ENCODE results near the gene GPBAR1. TPM values are rescaled to one million over a fixed set of nuclear protein-coding genes. Genes with fewer than 3 reads are reported as not detected.

GPBAR1 gene
- polyA plus RNA-seq, 1 of the 3 experiments (the other 2 are of a cell fraction) = 0.13 TPM

- Histone ChIP-seq H3K79me2 (ENCODE audit: insufficient read depth) (no peaks in the 10 kb centered on the region), H3K27ac (ENCODE audit: low read depth in 2 of 2, low read length in 1 of 2) (no peak overlapping the region), H3K4me3 (ENCODE audit: low read depth in 2 of 2, low read length in 1 of 2) (no peak overlapping the region), H2AFZ (ENCODE audit: low read depth) (no peak overlapping the region), H3K9me3 (no peaks in the 10 kb centered on the region), H3K9ac (no peak overlapping the region), H3F3A (replicated peaks; ENCODE audit: insufficient read depth) (no peaks in the 10 kb centered on the region), H3K9me2 (no peaks in the 10 kb centered on the region), H3K4me2 (no peak overlapping the region), H3K4me1 (ENCODE audit: control insufficient read depth in 1 of 2, insufficient read depth in 2 of 2, low read depth in 1 of 2, low read length in 1 of 2) (no peaks in the 10 kb centered on the region), H3K36me3 (replicated peaks in 1 of 2; ENCODE audit: control insufficient read depth in 1 of 2, insufficient read depth in 2 of 2, low read length in 1 of 2) (no peaks in the 10 kb centered on the region), H3K27me3 (ENCODE audit: insufficient read depth) (no peaks in the 10 kb centered on the region), H4K20me1 (ENCODE audit: insufficient read depth) (no peaks in the 10 kb centered on the region)
- ChIA-PET CTCF (interaction anchor here (1.4 to 1.6 kb wide), 2 partner anchors 50 to 90 kb away, joined by 4 to 5 read pairs; partner anchors contain the start of gene CATIP), POLR2A (no interaction called here)
- DNase-seq = no peak
- TF ChIP-seq MEF2A (IDR thresholded peaks at IDR 0.05; ENCODE audit: borderline replicate concordance, low read depth) = no peak
- 80% methylated on average over 9 of the region's 9 CpGs for WGBS (ENCODE audit: low lambda C conversion rate)
Observed at GRCh38 chr2:218306184-218306920, 45.5 kb downstream of the GPBAR1 start.

- no peak overlapping the region for H3K27ac ChIP-seq (ENCODE audit: low read depth in 2 of 2, low read length in 1 of 2)
- no peak for DNase-seq
- H3K79me2 ChIP-seq (ENCODE audit: insufficient read depth) = no peaks in the 10 kb centered on the region
- no peak overlapping the region for H3K4me2 ChIP-seq
- H4K20me1 ChIP-seq (ENCODE audit: insufficient read depth) = no peaks in the 10 kb centered on the region
- H3F3A ChIP-seq (replicated peaks; ENCODE audit: insufficient read depth) = no peaks in the 10 kb centered on the region
- H2AFZ ChIP-seq (ENCODE audit: low read depth) = no peak overlapping the region
- no peaks in the 10 kb centered on the region for H3K36me3 ChIP-seq (replicated peaks in 1 of 2; ENCODE audit: control insufficient read depth in 1 of 2, insufficient read depth in 2 of 2, low read length in 1 of 2)
- no peaks in the 10 kb centered on the region for H3K9me2 ChIP-seq
- no peaks in the 10 kb centered on the region for H3K27me3 ChIP-seq (ENCODE audit: insufficient read depth)
- no peak overlapping the region for H3K9ac ChIP-seq
- no peak overlapping the region for H3K4me3 ChIP-seq (ENCODE audit: low read depth in 2 of 2, low read length in 1 of 2)
- H3K4me1 ChIP-seq (ENCODE audit: control insufficient read depth in 1 of 2, insufficient read depth in 2 of 2, low read depth in 1 of 2, low read length in 1 of 2) = no peaks in the 10 kb centered on the region
- ChIA-PET CTCF (interaction anchor here (1.1 to 1.6 kb wide), 3 partner anchors 9 to 89 kb away, joined by 3 to 5 read pairs (median 4); partner anchors contain the start of gene CATIP), POLR2A (no interaction called here)
- 79% methylated on average over 6 of the region's 6 CpGs for WGBS (ENCODE audit: low lambda C conversion rate)
- H3K9me3 ChIP-seq = no peaks in the 10 kb centered on the region
- TF ChIP-seq EZH2phosphoT487 (IDR thresholded peaks at IDR 0.05; ENCODE audit: borderline replicate concordance, low read depth) (no peak), CTCF (IDR thresholded peaks at IDR 0.05) (no peak), FOXM1 (IDR thresholded peaks at IDR 0.05; ENCODE audit: low read depth) (no peak), RXRA (IDR thresholded peaks at IDR 0.05; ENCODE audit: borderline replicate concordance, low read depth) (no peak), SIN3A (IDR thresholded peaks at IDR 0.05; ENCODE audit: borderline replicate concordance, low read depth, low read length) (no peak), ELF1 (IDR thresholded peaks at IDR 0.05) (no peak), TEAD4 (IDR thresholded peaks at IDR 0.05; ENCODE audit: borderline replicate concordance, insufficient read depth) (no peak), POLR2AphosphoS5 (IDR thresholded peaks at IDR 0.05; ENCODE audit: low read depth, low read length) (no peak), FOXJ3 (CRISPR knock-in tag; IDR thresholded peaks at IDR 0.05) (no peak), IRF3 (IDR thresholded peaks at IDR 0.05; ENCODE audit: low read depth, low read length) (no peak), YY1 (IDR thresholded peaks at IDR 0.05; ENCODE audit: low read depth) (no peak), USF2 (IDR thresholded peaks at IDR 0.05; ENCODE audit: borderline replicate concordance, low read depth, low read length) (no peak), RCOR1 (IDR thresholded peaks at IDR 0.05; ENCODE audit: low read length) (no peak), REST (IDR thresholded peaks at IDR 0.05; ENCODE audit: low read depth, low read length) (no peak)
Observed at GRCh38 chr2:218307415-218308090, 46.7 kb downstream of the GPBAR1 start.

All from SK-N-SH (cell line).